ENCODE results near the gene CYFIP2. TPM values are rescaled to one million over a fixed set of nuclear protein-coding genes. Genes with fewer than 3 reads are reported as not detected.

The CYFIP2 gene
- total RNA-seq, 1 donor from 2014 or later = 471 TPM

DNA sequence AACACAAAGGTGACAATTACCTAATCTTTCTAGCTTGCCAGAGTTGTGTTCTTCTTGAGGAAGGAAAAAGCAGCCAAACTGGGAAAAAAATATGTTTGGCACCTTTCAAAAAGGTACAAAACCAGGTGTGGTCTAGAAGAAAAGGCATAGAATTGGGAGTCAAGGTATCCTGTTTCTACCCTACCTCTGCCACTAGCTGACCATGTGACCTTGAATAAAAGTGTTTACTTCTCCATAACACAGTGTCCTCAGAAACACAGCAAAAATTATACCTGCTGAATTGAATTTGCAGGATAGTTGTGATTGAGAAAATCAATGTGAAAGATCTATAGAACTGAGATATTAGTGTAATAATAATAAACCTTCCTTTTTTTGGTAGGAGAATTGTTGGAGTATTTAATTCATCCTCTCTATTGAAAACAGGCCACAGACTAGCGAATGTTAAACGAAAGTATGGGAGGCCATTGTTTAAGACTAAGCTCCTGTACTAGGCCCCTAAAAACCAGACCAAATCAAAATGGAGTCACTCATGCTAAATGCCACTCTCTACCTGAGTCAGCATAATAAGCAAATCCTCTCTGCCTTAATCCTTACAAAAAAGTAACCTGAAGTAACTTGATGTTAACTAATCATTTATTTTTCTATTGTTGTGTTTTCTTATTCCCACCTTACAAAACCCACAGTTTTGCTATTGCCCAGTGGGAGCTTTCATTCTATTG lies 12.6 kb downstream of the CYFIP2 start:
- H3K36me3 Mint-ChIP-seq (ENCODE audit: low read depth) = peaks cover 41% of the 10 kb centered on the region
- CTCF ChIA-PET = interaction anchor here (1.9 kb wide), 1 partner anchor 25 kb away, joined by 5 read pairs; no protein-coding TSS in a partner anchor
- POLR2A ChIA-PET = interaction anchor here (0.8 to 3.6 kb wide), 2 partner anchors 10 to 12 kb away, joined by 3 to 19 read pairs; no protein-coding TSS in a partner anchor
- peaks cover 4% of the 10 kb centered on the region for H3K9me3 Mint-ChIP-seq
- H3K27ac Mint-ChIP-seq = peak overlapping the region; percentile 50
- no peaks in the 10 kb centered on the region for H3K27me3 Mint-ChIP-seq
- peaks cover 89% of the 10 kb centered on the region for H3K4me1 Mint-ChIP-seq
- ATAC-seq (ENCODE audit: low read depth) (no peak), DNase-seq (no peak)
- no peak overlapping the region for H3K4me3 Mint-ChIP-seq
- TF ChIP-seq CTCF (IDR thresholded peaks at IDR 0.05) = no peak
- intact Hi-C loops (cut with micrococcal nuclease) = no loop called here

GRCh38 chr5:157279605-157280239 lies 13.8 kb downstream of the CYFIP2 start:
- intact Hi-C loops (cut with micrococcal nuclease) = no loop called here
- no peak for DNase-seq
- peaks cover 4% of the 10 kb centered on the region for H3K9me3 Mint-ChIP-seq
- no peaks in the 10 kb centered on the region for H3K27me3 Mint-ChIP-seq
- TF ChIP-seq CTCF (IDR thresholded peaks at IDR 0.05) = no peak
- H3K36me3 Mint-ChIP-seq (ENCODE audit: low read depth) = peaks cover 38% of the 10 kb centered on the region
- peak overlapping the region; percentile 78 for H3K27ac Mint-ChIP-seq
- ChIA-PET CTCF (interaction anchor here (0.5 kb wide), 1 partner anchor 535 kb away, joined by 3 read pairs; no protein-coding TSS in a partner anchor), POLR2A (interaction anchor here (2.6 to 3.6 kb wide), 2 partner anchors 7 to 12 kb away, joined by 10 to 19 read pairs; no protein-coding TSS in a partner anchor)
- H3K4me3 Mint-ChIP-seq = peak overlapping the region; percentile 49
- ATAC-seq (ENCODE audit: low read depth) = no peak
- peaks cover 89% of the 10 kb centered on the region for H3K4me1 Mint-ChIP-seq

- DNase-seq = no peak
- no peak for TF ChIP-seq CTCF (IDR thresholded peaks at IDR 0.05)
- peaks cover 2% of the 10 kb centered on the region for H3K9me3 Mint-ChIP-seq
- peak overlapping the region; percentile 79 for H3K27ac Mint-ChIP-seq
- ChIA-PET CTCF (interaction anchor here (3.7 kb wide), 1 partner anchor 27 kb away, joined by 22 read pairs; no protein-coding TSS in a partner anchor), POLR2A (interaction anchor here (0.7 to 8.4 kb wide), 3 partner anchors 9 to 118 kb away, joined by 5 to 73 read pairs (median 10); partner anchors contain the start of gene CYFIP2)
- peak overlapping the region; percentile 24 for H3K4me3 Mint-ChIP-seq
- intact Hi-C loops (cut with micrococcal nuclease) = no loop called here
- peaks cover 93% of the 10 kb centered on the region for H3K4me1 Mint-ChIP-seq
- H3K36me3 Mint-ChIP-seq (ENCODE audit: low read depth) = peaks cover 47% of the 10 kb centered on the region
- ATAC-seq (ENCODE audit: low read depth) = no peak
- H3K27me3 Mint-ChIP-seq = no peaks in the 10 kb centered on the region
Observed at GRCh38 chr5:157280927-157281326, 15.0 kb downstream of the CYFIP2 start.

DNA sequence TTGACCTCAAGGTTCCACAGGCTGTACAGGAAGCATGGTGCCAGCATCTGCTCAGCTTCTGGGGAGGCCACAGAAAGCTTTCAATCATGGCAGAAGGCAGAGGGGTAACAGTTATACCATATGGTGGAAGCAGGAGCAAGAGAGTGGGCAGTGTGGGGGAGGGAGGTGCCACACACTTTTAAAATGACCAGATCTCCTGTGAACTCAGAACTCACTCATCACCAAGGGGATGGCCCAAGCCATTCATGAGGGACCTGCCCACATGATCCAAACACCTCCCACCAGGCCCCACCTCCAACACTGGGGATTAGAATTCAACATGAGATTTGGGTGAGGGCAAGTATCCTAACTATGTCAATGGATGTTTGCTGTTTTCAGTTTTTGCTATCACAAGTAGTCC lies 16.2 kb downstream of the CYFIP2 start:
- POLR2A ChIA-PET = interaction anchor here (1.2 to 8.4 kb wide), 2 partner anchors 13 to 17 kb away, joined by 3 to 73 read pairs; partner anchors contain the start of gene CYFIP2
- Mint-ChIP-seq H3K4me3 (no peak overlapping the region), H3K9me3 (no peaks in the 10 kb centered on the region), H3K4me1 (peaks cover 81% of the 10 kb centered on the region), H3K36me3 (ENCODE audit: low read depth) (peaks cover 49% of the 10 kb centered on the region), H3K27me3 (no peaks in the 10 kb centered on the region), H3K27ac (peak overlapping the region; percentile 89)
- no peak for ATAC-seq (ENCODE audit: low read depth)
- intact Hi-C loops (cut with micrococcal nuclease) = no loop called here
- CTCF ChIA-PET = interaction anchor here (3.7 kb wide), 1 partner anchor 28 kb away, joined by 22 read pairs; no protein-coding TSS in a partner anchor
- no peak for TF ChIP-seq CTCF (IDR thresholded peaks at IDR 0.05)
- no peak for DNase-seq
